ENCODE data around the gene MRAP2.

Gene MRAP2

GRCh38 chr6:84086056-84086455 is 52.5 kb downstream of the MRAP2 start:
- Histone ChIP-seq H3K4me2 (ENCODE audit: low read length) (no peak overlapping the region), H3K27me3 (ENCODE audit: control insufficient read depth, insufficient read depth, low read length) (no peaks in the 10 kb centered on the region), H3K4me1 (no peaks in the 10 kb centered on the region), H3K9ac (no peak overlapping the region), H3K4me3 (ENCODE audit: low read depth, low read length) (no peak overlapping the region), H3K36me3 (ENCODE audit: control insufficient read depth, insufficient read depth, low read length) (no peaks in the 10 kb centered on the region), H2AFZ (no peak overlapping the region), H3K9me3 (ENCODE audit: control insufficient read depth, low read length) (no peaks in the 10 kb centered on the region), H3K27ac (no peak overlapping the region), H3K79me2 (no peaks in the 10 kb centered on the region)
- no peak for TF ChIP-seq CTCF (IDR thresholded peaks at IDR 0.05)

- Histone ChIP-seq H3K27me3 (ENCODE audit: control insufficient read depth, insufficient read depth, low read length) (no peaks in the 10 kb centered on the region), H3K9ac (no peak overlapping the region), H3K79me2 (no peaks in the 10 kb centered on the region), H3K9me3 (ENCODE audit: control insufficient read depth, low read length) (no peaks in the 10 kb centered on the region), H3K4me2 (ENCODE audit: low read length) (no peak overlapping the region), H3K27ac (no peak overlapping the region), H3K4me3 (ENCODE audit: low read depth, low read length) (no peak overlapping the region), H2AFZ (no peak overlapping the region), H3K4me1 (no peaks in the 10 kb centered on the region), H3K36me3 (ENCODE audit: control insufficient read depth, insufficient read depth, low read length) (no peaks in the 10 kb centered on the region)
- no peak for TF ChIP-seq CTCF (IDR thresholded peaks at IDR 0.05)
Measured at GRCh38 chr6:84086545-84087429, 53.2 kb downstream of the MRAP2 start.

- no peak overlapping the region for H3K4me2 ChIP-seq (ENCODE audit: low read length)
- H3K36me3 ChIP-seq (ENCODE audit: control insufficient read depth, insufficient read depth, low read length) = no peaks in the 10 kb centered on the region
- no peak for TF ChIP-seq CTCF (IDR thresholded peaks at IDR 0.05)
- no peaks in the 10 kb centered on the region for H3K9me3 ChIP-seq (ENCODE audit: control insufficient read depth, low read length)
- H3K79me2 ChIP-seq = no peaks in the 10 kb centered on the region
- H3K9ac ChIP-seq = no peak overlapping the region
- no peaks in the 10 kb centered on the region for H3K27me3 ChIP-seq (ENCODE audit: control insufficient read depth, insufficient read depth, low read length)
- H3K27ac ChIP-seq = no peak overlapping the region
- H3K4me1 ChIP-seq = no peaks in the 10 kb centered on the region
- H2AFZ ChIP-seq = no peak overlapping the region
- H3K4me3 ChIP-seq (ENCODE audit: low read depth, low read length) = no peak overlapping the region
Measured at GRCh38 chr6:84089081-84089480, 55.5 kb downstream of the MRAP2 start.

GRCh38 chr6:84089552-84089951 is 56.0 kb downstream of the MRAP2 start:
- H3K9me3 ChIP-seq (ENCODE audit: control insufficient read depth, low read length) = no peaks in the 10 kb centered on the region
- H3K36me3 ChIP-seq (ENCODE audit: control insufficient read depth, insufficient read depth, low read length) = no peaks in the 10 kb centered on the region

More at GRCh38 chr6:84089552-84089951, 56.0 kb downstream of the MRAP2 start:
- Histone ChIP-seq H3K9ac (no peak overlapping the region), H3K27ac (no peak overlapping the region), H3K27me3 (ENCODE audit: control insufficient read depth, insufficient read depth, low read length) (no peaks in the 10 kb centered on the region), H3K4me2 (ENCODE audit: low read length) (no peak overlapping the region), H2AFZ (no peak overlapping the region), H3K79me2 (no peaks in the 10 kb centered on the region), H3K4me1 (no peaks in the 10 kb centered on the region), H3K4me3 (ENCODE audit: low read depth, low read length) (no peak overlapping the region)
- TF ChIP-seq CTCF (IDR thresholded peaks at IDR 0.05) = no peak

All from parathyroid adenoma (tissue), 2 donors.